HCT116 (cell line): ENCODE data around the gene GSKIP. TPM values are rescaled to one million over a fixed set of nuclear protein-coding genes. Genes with fewer than 3 reads are reported as not detected.

Experiments
- ATAC-seq: fragments of 200-7000 bp; cut with Tn5 transposase; 2 replicates; pipeline ENCODE4 v1.9.1; 2020; ENCODE audit warnings: mild to moderate bottlenecking, moderate library complexity
- BruUV-seq: library from RNA; stranded (reverse); fragments of 400-500 nt; replicated peaks from 2 replicates; lab custom pipeline; 2021; lab: Mats Ljungman, UMichigan
- CTCF ChIA-PET: fragments of 300-600 bp; sonication (Branson Sonifier 250); formaldehyde crosslinking; loops from one replicate; lab custom pipeline; 2021; ENCODE audit warnings: antibody characterized with exemption; lab: Charles Lee
- POLR2A ChIA-PET: fragments of 300-600, 350-600 bp; sonication (Branson Sonifier 250); formaldehyde crosslinking; loops from one replicate; lab custom pipeline; 2021; ENCODE audit warnings: antibody characterized with exemption; lab: Charles Lee
- RAD21 ChIA-PET, 2 experiments: fragments of 300-600 bp; sonication (Branson Sonifier 250); formaldehyde crosslinking; loops; one replicate each; lab custom pipeline; 2023; ENCODE audit warnings: low total read pairs in 2 of 2; ENCODE audit not compliant: uncharacterized antibody in 2 of 2, unreplicated experiment in 2 of 2, low non-redundant PET in 1 of 2; lab: Charles Lee
- DNase-seq: peaks from one replicate; pipeline ENCODE4 v3.0.0-alpha.2; 2010; ENCODE audit warnings: low read depth, low spot score
- H2AFZ ChIP-seq: fragments of 200-600 bp; shearing (Covaris generic), sonication (generic); 2 replicates; pipeline ENCODE4 v1.6.1; 2017; ENCODE audit warnings: low read depth, mixed run types, mixed read lengths, antibody characterized with exemption, low read length; ENCODE audit not compliant: poor library complexity, severe bottlenecking
- H3K27ac ChIP-seq: 2 replicates; pipeline ENCODE4 v1.5.1; 2012; ENCODE audit warnings: low read depth, low read length
- H3K27me3 ChIP-seq: fragments of 200-600 bp; sonication (generic); 2 replicates; pipeline ENCODE4 v1.6.1; 2016; ENCODE audit warnings: mixed run types, low read length, mixed read lengths; ENCODE audit not compliant: insufficient read depth
- H3K36me3 ChIP-seq, 2 experiments: fragments of 200-500 bp in 1 of 2; fragments of 200-600 bp in 1 of 2; sonication (Bioruptor generic) in 1 of 2; sonication (generic) in 1 of 2; 2 replicates each; pipeline versions ENCODE4 v1.5.1 to v1.6.1; 2014 to 2016; ENCODE audit warnings: low read length in 2 of 2, inconsistent platforms in 1 of 2, mixed read lengths in 1 of 2, mixed run types in 1 of 2; ENCODE audit not compliant: insufficient read depth in 2 of 2, control insufficient read depth in 1 of 2
- H3K4me1 ChIP-seq, 2 experiments: fragments of 200-600 bp in 1 of 2; sonication (generic) in 1 of 2; 2 replicates each; pipeline versions ENCODE4 v1.5.1 to v1.6.1; 2012 to 2017; ENCODE audit warnings: low read length in 2 of 2, inconsistent platforms in 1 of 2, mild to moderate bottlenecking in 1 of 2, mixed read lengths in 1 of 2, mixed run types in 1 of 2, moderate library complexity in 1 of 2; ENCODE audit not compliant: insufficient read depth in 2 of 2, control insufficient read depth in 1 of 2
- H3K4me2 ChIP-seq: fragments of 200-600 bp; sonication (generic); 2 replicates; pipeline ENCODE4 v1.6.1; 2017; ENCODE audit warnings: mixed run types, low read length, mixed read lengths
- H3K4me3 ChIP-seq, 2 experiments: fragments of 200-600 bp in 1 of 2; sonication (generic) in 1 of 2; replicated peaks in 1 of 2; 2 replicates each; pipeline ENCODE4 v1.5.1; 2011 to 2016; ENCODE audit warnings: low read length in 2 of 2, control low read depth in 1 of 2, low read depth in 1 of 2, mild to moderate bottlenecking in 1 of 2, mixed read lengths in 1 of 2, mixed run types in 1 of 2
- H3K79me2 ChIP-seq: fragments of 200-600 bp; sonication (generic); 2 replicates; pipeline ENCODE4 v1.6.1; 2017; ENCODE audit warnings: mild to moderate bottlenecking, mixed run types, low read length, moderate library complexity, mixed read lengths; ENCODE audit not compliant: insufficient read depth
- H3K9ac ChIP-seq: fragments of 200-600 bp; sonication (generic); 2 replicates; pipeline ENCODE4 v1.6.1; 2016; ENCODE audit warnings: low read length, mixed read lengths
- H3K9me2 ChIP-seq: fragments of 200-600 bp; sonication (generic), shearing (Covaris generic); 2 replicates; pipeline ENCODE4 v1.6.1; 2017; ENCODE audit warnings: mixed run types, mild to moderate bottlenecking, moderate library complexity; ENCODE audit not compliant: insufficient read depth
- H3K9me3 ChIP-seq, 2 experiments: fragments of 200-500 bp in 1 of 2; fragments of 200-600 bp in 1 of 2; sonication (Bioruptor generic) in 1 of 2; sonication (generic) in 1 of 2; 2 replicates each; pipeline ENCODE4 v1.6.1; 2014 to 2017; ENCODE audit warnings: low read length in 2 of 2, mixed read lengths in 2 of 2, inconsistent platforms in 1 of 2, low read depth in 1 of 2, mild to moderate bottlenecking in 1 of 2, mixed run types in 1 of 2, moderate library complexity in 1 of 2; ENCODE audit not compliant: control insufficient read depth in 1 of 2, insufficient read depth in 1 of 2
- H4K20me1 ChIP-seq: fragments of 200-600 bp; sonication (generic), shearing (Covaris generic); 2 replicates; pipeline ENCODE4 v1.6.1; 2017; ENCODE audit warnings: mixed run types, mild to moderate bottlenecking, moderate library complexity; ENCODE audit not compliant: insufficient read depth
- EZH2phosphoT487 ChIP-seq: fragments of 200-600 bp; IDR thresholded peaks from 2 replicates; pipeline ENCODE4 v1.6.1; 2018; ENCODE audit warnings: antibody characterized with exemption, borderline replicate concordance
- FOSL1 ChIP-seq: IDR thresholded peaks from 2 replicates; pipeline ENCODE4 v1.6.1; 2012; ENCODE audit warnings: low read depth
- JUND ChIP-seq: IDR thresholded peaks from 2 replicates; pipeline ENCODE4 v1.6.1; 2012
- POLR2A ChIP-seq: IDR thresholded peaks from 2 replicates; pipeline ENCODE4 v1.7.0; 2011; ENCODE audit warnings: borderline replicate concordance; ENCODE audit not compliant: insufficient read depth, insufficient read length; ENCODE audit errors: extremely low read depth
- POLR2AphosphoS5 ChIP-seq: IDR thresholded peaks from 2 replicates; pipeline ENCODE4 v1.6.1; 2011; ENCODE audit warnings: mild to moderate bottlenecking, low read depth, low read length, moderate library complexity
- SP1 ChIP-seq: IDR thresholded peaks from 2 replicates; pipeline ENCODE4 v1.6.1; 2012; ENCODE audit warnings: low read depth
- intact Hi-C: fragments of 100-400 bp; cut with micrococcal nuclease; formaldehyde crosslinking; loops from 2 replicates; pipeline ENCODE4 v1.10.0; 2022
- total RNA-seq: library from RNA; stranded (reverse); gene quantifications from one replicate; pipeline ENCODE4 v1.2.1, GENCODE V29; 2021; ENCODE audit not compliant: unreplicated experiment
- TF ChIP-seq, protein P1 (sequence below), 3 experiments: fragments of 200-600 bp in 1 of 3; sonication (generic) in 1 of 3; IDR thresholded peaks in 2 of 3; conservative IDR thresholded peaks in 1 of 3; 2 replicates each; pipeline ENCODE4 v1.5.1; 2012 to 2017; ENCODE audit warnings: low read depth in 2 of 3, low read length in 2 of 3, antibody characterized with exemption in 1 of 3, borderline replicate concordance in 1 of 3, control low read depth in 1 of 3, mild to moderate bottlenecking in 1 of 3, mixed read lengths in 1 of 3, mixed run types in 1 of 3, moderate library complexity in 1 of 3; ENCODE audit not compliant: insufficient read depth in 1 of 3
- TF ChIP-seq, protein P2 (sequence below): IDR thresholded peaks from 2 replicates; pipeline ENCODE4 v1.6.1; 2012

The GSKIP gene
- total RNA-seq, 1 experiment from 2014 or later, result 21.7 TPM

DNA sequence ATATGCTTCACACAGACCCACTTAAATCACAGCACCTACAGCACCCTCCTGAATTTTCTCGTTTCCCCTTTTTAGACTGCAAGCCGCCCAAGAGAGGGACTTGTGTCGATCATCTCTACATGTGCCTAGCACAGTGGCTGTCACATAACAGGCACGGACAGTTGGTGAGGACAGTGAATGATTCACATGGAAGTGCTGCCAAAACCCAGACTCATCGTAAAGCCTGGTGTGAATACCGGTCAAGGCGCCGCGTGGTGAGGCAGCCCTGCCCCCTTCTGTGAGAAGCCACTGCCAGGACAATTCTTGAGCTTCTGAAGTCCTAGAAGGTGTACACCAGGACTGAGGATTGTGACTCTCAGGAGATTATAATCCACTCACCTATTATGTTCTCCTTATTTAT, 44.5 kb upstream of the GSKIP start (continued):
- TF ChIP-seq JUND, result no peak
- no peak for TF ChIP-seq POLR2AphosphoS5
- TF ChIP-seq, all 23 proteins: peak for 0

DNA sequence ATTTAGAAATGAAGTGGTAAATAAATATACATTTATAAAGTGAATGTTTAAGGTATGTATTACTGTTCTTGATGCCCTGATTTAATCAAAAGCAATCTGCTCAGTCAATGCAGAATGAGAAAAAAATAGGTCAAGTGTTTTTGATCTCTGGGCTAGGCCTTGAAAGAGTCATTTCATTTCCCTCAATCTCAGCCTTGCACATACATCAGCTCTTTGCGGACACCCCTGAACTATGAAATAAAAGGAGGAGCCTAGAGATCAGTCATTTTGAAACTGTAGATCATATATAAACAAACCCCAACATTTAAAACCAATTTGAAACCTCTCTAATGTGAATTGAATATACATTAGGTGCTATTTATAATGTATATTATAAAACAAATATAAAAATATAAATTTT, 42.7 kb upstream of the GSKIP start:
- Histone ChIP-seq H3K27ac (no peak overlapping the region), H3K9ac (no peak overlapping the region), H3K9me2 (no peaks in the 10 kb centered on the region), H3K36me3 (no peaks in the 10 kb centered on the region), H3K9me3 (no peaks in the 10 kb centered on the region), H2AFZ (no peak overlapping the region), H3K4me2 (no peak overlapping the region), H3K79me2 (no peaks in the 10 kb centered on the region), H3K27me3 (no peaks in the 10 kb centered on the region), H3K4me1 (no peaks in the 10 kb centered on the region), H3K4me3 (no peak overlapping the region), H4K20me1 (no peaks in the 10 kb centered on the region)
- no peak for DNase-seq
- RAD21 ChIA-PET, result no interaction called here
- intact Hi-C loops, result no loop called here
- BruUV-seq, result no TSS peak
- CTCF ChIA-PET, result no interaction called here
- no peak for TF ChIP-seq FOSL1
- TF ChIP-seq POLR2A, result no peak
- TF ChIP-seq, protein P1, sequence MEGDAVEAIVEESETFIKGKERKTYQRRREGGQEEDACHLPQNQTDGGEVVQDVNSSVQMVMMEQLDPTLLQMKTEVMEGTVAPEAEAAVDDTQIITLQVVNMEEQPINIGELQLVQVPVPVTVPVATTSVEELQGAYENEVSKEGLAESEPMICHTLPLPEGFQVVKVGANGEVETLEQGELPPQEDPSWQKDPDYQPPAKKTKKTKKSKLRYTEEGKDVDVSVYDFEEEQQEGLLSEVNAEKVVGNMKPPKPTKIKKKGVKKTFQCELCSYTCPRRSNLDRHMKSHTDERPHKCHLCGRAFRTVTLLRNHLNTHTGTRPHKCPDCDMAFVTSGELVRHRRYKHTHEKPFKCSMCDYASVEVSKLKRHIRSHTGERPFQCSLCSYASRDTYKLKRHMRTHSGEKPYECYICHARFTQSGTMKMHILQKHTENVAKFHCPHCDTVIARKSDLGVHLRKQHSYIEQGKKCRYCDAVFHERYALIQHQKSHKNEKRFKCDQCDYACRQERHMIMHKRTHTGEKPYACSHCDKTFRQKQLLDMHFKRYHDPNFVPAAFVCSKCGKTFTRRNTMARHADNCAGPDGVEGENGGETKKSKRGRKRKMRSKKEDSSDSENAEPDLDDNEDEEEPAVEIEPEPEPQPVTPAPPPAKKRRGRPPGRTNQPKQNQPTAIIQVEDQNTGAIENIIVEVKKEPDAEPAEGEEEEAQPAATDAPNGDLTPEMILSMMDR (IDR thresholded peaks at IDR 0.05 in 2 of 3, conservative IDR thresholded peaks at IDR 0.05 in 1 of 3; ENCODE audit: borderline replicate concordance in 1 of 3, insufficient read depth in 1 of 3, low read depth in 2 of 3, low read length in 2 of 3), result no peak
- no peak for ATAC-seq
- POLR2A ChIA-PET, result no interaction called here

DNA sequence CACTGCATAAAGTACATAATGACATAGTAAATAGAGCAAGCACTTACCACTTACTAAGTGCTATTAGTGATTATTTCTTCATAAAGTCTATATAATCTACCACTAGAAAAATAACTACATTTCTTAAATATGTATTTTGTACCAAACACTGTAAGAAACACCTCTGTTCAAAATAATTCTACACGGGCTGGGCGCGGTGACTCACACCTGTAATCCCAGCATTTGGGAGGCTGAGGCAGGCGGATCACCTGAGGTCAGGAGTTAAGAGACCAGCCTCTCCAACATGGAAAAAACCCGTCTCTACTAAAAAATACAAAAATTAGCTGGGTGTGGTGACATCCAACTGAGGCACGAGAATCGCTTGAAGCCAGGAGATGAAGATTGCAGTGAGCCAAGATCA, 39.1 kb upstream of the GSKIP start:
- Histone ChIP-seq H3K9me2 (no peaks in the 10 kb centered on the region), H3K36me3 (no peaks in the 10 kb centered on the region), H3K27me3 (no peaks in the 10 kb centered on the region), H3K9me3 (no peaks in the 10 kb centered on the region), H3K4me1 (no peaks in the 10 kb centered on the region), H3K27ac (no peak overlapping the region), H3K4me3 (no peak overlapping the region), H3K4me2 (no peak overlapping the region), H2AFZ (no peak overlapping the region), H3K79me2 (no peaks in the 10 kb centered on the region), H3K9ac (no peak overlapping the region), H4K20me1 (no peaks in the 10 kb centered on the region)
- CTCF ChIA-PET, result no interaction called here
- POLR2A ChIA-PET, result no interaction called here
- DNase-seq (no peak), ATAC-seq (no peak)
- intact Hi-C loops, result no loop called here
- RAD21 ChIA-PET, result no interaction called here
- BruUV-seq, result no TSS peak
- TF ChIP-seq SP1, result no peak
- TF ChIP-seq POLR2AphosphoS5, result no peak
- TF ChIP-seq EZH2phosphoT487, result no peak
- TF ChIP-seq JUND, result no peak
- no peak for TF ChIP-seq POLR2A
- TF ChIP-seq, protein P2, sequence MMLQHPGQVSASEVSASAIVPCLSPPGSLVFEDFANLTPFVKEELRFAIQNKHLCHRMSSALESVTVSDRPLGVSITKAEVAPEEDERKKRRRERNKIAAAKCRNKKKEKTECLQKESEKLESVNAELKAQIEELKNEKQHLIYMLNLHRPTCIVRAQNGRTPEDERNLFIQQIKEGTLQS, result no peak
